Esophagus muscularis mucosa (tissue), 4 donors: Measurements from ENCODE around the gene ZNF423. TPM values are rescaled to one million over a fixed set of nuclear protein-coding genes. Genes with fewer than 3 reads are reported as not detected.

ENCODE experiments used
- DNase-seq: peaks from one replicate; pipeline ENCODE4 v3.0.0-alpha.2; 2017; ENCODE audit errors: extremely low spot score
- H3K27ac ChIP-seq, 4 donors: fragments of 200-600 bp; sonication (generic); replicated peaks in 1 of 4; 1 replicate in 3 of 4; 2 replicates in 1 of 4; pipeline ENCODE4 v1.5.1; 2016 to 2019; ENCODE audit warnings: mild to moderate bottlenecking in 1 of 4
- H3K27me3 ChIP-seq, 4 donors: fragments of 200-600 bp; sonication (generic); one replicate each; pipeline versions ENCODE4 v1.5.1 to v1.6.0; 2016 to 2019
- H3K36me3 ChIP-seq, 4 donors: fragments of 200-600 bp; sonication (generic); one replicate each; pipeline ENCODE4 v1.5.1; 2016 to 2019
- H3K4me1 ChIP-seq, 4 donors: fragments of 200-600 bp; sonication (generic); one replicate each; pipeline ENCODE4 v1.5.1; 2016 to 2019
- H3K4me3 ChIP-seq, 4 donors: fragments of 200-600 bp; sonication (generic); 1 replicate in 2 of 4; 2 replicates in 2 of 4; pipeline ENCODE4 v1.5.1; 2016 to 2019; ENCODE audit warnings: mild to moderate bottlenecking in 4 of 4, moderate library complexity in 1 of 4
- H3K9me3 ChIP-seq, 4 donors: fragments of 200-600 bp; sonication (generic); 1 replicate in 3 of 4; 2 replicates in 1 of 4; pipeline ENCODE4 v1.5.1; 2016 to 2019
- EP300 ChIP-seq: sonication (generic); formaldehyde crosslinking; IDR thresholded peaks from one replicate; pipeline ENCODE4 v1.6.1; 2017; ENCODE audit warnings: antibody characterized with exemption
- POLR2A ChIP-seq: fragments of 450-650 bp; IDR thresholded peaks from one replicate; pipeline ENCODE4 v1.6.1; 2017; ENCODE audit warnings: antibody characterized with exemption, moderate library complexity, mild to moderate bottlenecking, low read depth
- POLR2AphosphoS5 ChIP-seq, 2 donors: sonication (generic); formaldehyde crosslinking; IDR thresholded peaks; one replicate each; pipeline ENCODE4 v1.6.1; 2017; ENCODE audit warnings: antibody characterized with exemption in 2 of 2
- WGBS: methylation state at CpG from one replicate; pipeline ENCODE4 v1.1.5; 2018; 5-methylcytosine and 5-hydroxymethylcytosine counted together
- intact Hi-C: fragments of 100-400 bp; cut with DNase I; formaldehyde crosslinking; loops from one replicate; pipeline ENCODE4 v1.15.1; 2023
- total RNA-seq, 4 donors: library from RNA; depleted of rRNA; stranded (reverse); fragments of >200 nt; gene quantifications; one replicate each; pipeline versions ENCODE4 v1.1.0 to v1.2.1, GENCODE V29; 2016
- TF ChIP-seq, protein P1 (sequence below), 3 experiments: fragments of 200-600 bp in 2 of 3; fragments of 450-650 bp in 1 of 3; sonication (generic) in 2 of 3; IDR thresholded peaks; one replicate each; pipeline ENCODE4 v1.5.1; 2017 to 2019; ENCODE audit warnings: antibody characterized with exemption in 3 of 3, mild to moderate bottlenecking in 2 of 3, moderate library complexity in 1 of 3

Gene ZNF423
- total RNA-seq, 4 donors from 2014 or later = 8.7 to 22.5 (median 10.3) TPM

DNA sequence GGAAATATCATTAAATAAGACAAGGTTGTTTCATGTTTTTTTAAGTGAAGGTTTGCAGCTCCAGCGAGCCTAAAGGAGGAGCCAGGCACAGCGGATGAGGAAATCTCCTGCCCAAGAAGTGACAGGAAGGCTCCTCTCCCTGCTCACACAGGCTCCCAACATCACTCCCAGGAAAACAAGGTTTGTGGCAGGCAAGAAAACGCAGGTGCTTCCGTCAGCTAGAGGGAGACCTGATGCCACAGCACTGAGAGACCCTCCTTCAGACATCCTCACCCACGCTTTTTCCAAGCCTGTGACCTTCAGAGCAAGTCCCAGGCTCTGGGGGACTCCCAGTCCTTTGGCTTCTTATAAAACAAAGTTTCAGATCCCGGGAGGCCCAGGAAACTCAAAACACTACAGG lies 89.7 kb downstream of the ZNF423 start:
- Histone ChIP-seq H3K4me3 (no peak overlapping the region), H3K36me3 (no peaks in the 10 kb centered on the region), H3K4me1 (peaks cover 0 to 9% (median 3%) of the 10 kb centered on the region in 4 donors), H3K9me3 (no peaks in the 10 kb centered on the region), H3K27ac (peak overlapping the region in 3 of 4 donors; percentile 3 to 31 (median 16)), H3K27me3 (no peaks in the 10 kb centered on the region)
- TF ChIP-seq EP300 (no peak), POLR2A (no peak), POLR2AphosphoS5 (IDR thresholded peaks at IDR 0.05) (no peak)
- TF ChIP-seq, protein P1, sequence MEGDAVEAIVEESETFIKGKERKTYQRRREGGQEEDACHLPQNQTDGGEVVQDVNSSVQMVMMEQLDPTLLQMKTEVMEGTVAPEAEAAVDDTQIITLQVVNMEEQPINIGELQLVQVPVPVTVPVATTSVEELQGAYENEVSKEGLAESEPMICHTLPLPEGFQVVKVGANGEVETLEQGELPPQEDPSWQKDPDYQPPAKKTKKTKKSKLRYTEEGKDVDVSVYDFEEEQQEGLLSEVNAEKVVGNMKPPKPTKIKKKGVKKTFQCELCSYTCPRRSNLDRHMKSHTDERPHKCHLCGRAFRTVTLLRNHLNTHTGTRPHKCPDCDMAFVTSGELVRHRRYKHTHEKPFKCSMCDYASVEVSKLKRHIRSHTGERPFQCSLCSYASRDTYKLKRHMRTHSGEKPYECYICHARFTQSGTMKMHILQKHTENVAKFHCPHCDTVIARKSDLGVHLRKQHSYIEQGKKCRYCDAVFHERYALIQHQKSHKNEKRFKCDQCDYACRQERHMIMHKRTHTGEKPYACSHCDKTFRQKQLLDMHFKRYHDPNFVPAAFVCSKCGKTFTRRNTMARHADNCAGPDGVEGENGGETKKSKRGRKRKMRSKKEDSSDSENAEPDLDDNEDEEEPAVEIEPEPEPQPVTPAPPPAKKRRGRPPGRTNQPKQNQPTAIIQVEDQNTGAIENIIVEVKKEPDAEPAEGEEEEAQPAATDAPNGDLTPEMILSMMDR (IDR thresholded peaks at IDR 0.05) = no peak
- intact Hi-C loops = no loop called here
- whole genome bisulfite sequencing = 48% methylated on average over 6 of the region's 6 CpGs
- DNase-seq = no peak

DNA sequence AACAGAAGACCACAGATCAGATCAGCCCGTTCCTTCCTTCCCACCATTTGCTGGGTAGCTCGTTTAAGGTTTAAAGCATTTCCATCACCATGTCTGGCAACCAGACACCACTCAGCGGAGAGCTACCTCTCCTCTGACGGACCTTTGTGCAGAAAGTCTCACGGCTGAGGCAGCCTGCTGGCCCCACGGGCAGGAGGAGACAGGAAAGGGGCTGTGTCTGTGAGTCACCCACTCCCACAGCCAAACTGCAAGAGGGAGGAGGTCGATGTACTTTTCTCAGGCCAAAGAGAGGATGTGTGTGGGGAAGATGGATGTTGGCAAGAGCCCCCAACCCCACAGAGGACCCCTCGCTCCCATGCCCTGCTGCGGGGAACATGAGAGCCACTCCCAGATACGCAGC lies 92.1 kb downstream of the ZNF423 start:
- Histone ChIP-seq H3K27ac (no peak overlapping the region), H3K9me3 (no peaks in the 10 kb centered on the region), H3K36me3 (no peaks in the 10 kb centered on the region), H3K4me1 (peaks cover 0 to 9% (median 3%) of the 10 kb centered on the region in 4 donors), H3K27me3 (no peaks in the 10 kb centered on the region), H3K4me3 (no peak overlapping the region)
- WGBS = 82% methylated on average over 10 of the region's 10 CpGs
- intact Hi-C loops = no loop called here
- no peak for DNase-seq
- TF ChIP-seq POLR2AphosphoS5 (IDR thresholded peaks at IDR 0.05) = no peak
- TF ChIP-seq, protein P1 (IDR thresholded peaks at IDR 0.05) = no peak
- TF ChIP-seq POLR2A = no peak
- no peak for TF ChIP-seq EP300

DNA sequence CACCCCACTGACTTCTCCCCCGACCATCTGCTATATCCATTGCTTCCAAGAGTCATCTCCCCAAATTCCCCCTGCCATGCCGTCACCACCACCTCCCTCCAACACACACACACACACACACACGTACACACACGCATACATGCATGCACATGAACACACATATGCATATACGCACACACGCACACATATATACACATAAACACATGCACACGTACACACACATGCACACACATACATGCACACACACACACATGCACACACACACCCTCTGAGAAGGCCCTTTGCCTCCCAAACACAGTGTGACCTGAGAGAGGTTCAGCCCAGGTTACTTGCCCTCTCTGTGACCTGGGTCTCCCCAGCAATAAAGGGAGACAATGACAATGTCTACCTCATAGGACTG lies 95.1 kb downstream of the ZNF423 start:
- no peaks in the 10 kb centered on the region for H3K27me3 ChIP-seq
- peaks cover under 1 to 9% (median 3%) of the 10 kb centered on the region in 4 donors for H3K4me1 ChIP-seq
- intact Hi-C loops = no loop called here
- no peak for DNase-seq
- no peak overlapping the region for H3K27ac ChIP-seq
- WGBS = 94% methylated on average over 7 of the region's 7 CpGs
- H3K36me3 ChIP-seq = no peaks in the 10 kb centered on the region
- H3K4me3 ChIP-seq = no peak overlapping the region
- no peaks in the 10 kb centered on the region for H3K9me3 ChIP-seq
- TF ChIP-seq, protein P1 (IDR thresholded peaks at IDR 0.05) = no peak
- no peak for TF ChIP-seq POLR2AphosphoS5 (IDR thresholded peaks at IDR 0.05)
- no peak for TF ChIP-seq EP300

DNA sequence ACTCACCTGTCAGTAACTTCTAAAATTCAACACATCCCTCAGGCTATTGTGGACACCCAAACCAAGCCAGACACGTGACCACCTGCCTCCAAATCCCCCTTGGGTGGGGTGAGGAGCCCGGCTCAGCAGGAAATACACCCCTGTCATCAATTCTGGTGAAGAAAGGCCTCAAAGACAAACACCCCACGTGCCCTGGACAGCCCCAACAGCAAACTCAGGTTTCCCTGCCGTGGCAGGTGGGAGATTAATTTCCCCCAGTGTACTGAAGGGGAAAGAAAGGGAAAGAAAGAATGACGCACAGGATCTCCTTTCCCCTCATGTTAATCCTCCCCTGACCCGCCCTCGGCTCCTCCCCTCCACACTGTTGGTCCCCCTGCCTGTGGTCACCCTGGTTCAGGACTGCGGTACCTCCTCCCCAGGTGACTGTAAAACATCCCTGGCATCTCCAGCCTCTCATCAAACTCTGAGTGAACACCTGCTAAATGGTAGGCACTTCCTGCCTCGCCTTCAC lies 98.3 kb downstream of the ZNF423 start:
- intact Hi-C loops = loop anchor here (5.0 to 10.0 kb wide), 2 partner anchors 143 to 265 kb away; no protein-coding TSS in a partner anchor

More for the DNA sequence above, 98.3 kb downstream of the ZNF423 start:
- Histone ChIP-seq H3K27ac (no peak overlapping the region), H3K4me3 (no peak overlapping the region), H3K36me3 (no peaks in the 10 kb centered on the region), H3K4me1 (peaks cover 23 to 31% (median 25%) of the 10 kb centered on the region in 4 donors), H3K9me3 (no peaks in the 10 kb centered on the region), H3K27me3 (no peaks in the 10 kb centered on the region)
- no peak for DNase-seq
- TF ChIP-seq, protein P1 (IDR thresholded peaks at IDR 0.05) = no peak
- WGBS = 87% methylated on average over 9 of the region's 9 CpGs
